Stimulated activated CD4-positive, alpha-beta T cell treated with anti-CD3 and anti-CD28 coated beads, Interleukin-1b, Interleukin-23, amount 100 ng/mL, for 24 hours (primary cell): Measurements from ENCODE around the gene CDCA3.

Experiments used
- DNase-seq, 4 experiments: peaks; one replicate each; pipeline ENCODE4 v3.0.0-alpha.2; 2020; ENCODE audit warnings: low read depth in 4 of 4, low spot score in 1 of 4

Gene CDCA3

DNA sequence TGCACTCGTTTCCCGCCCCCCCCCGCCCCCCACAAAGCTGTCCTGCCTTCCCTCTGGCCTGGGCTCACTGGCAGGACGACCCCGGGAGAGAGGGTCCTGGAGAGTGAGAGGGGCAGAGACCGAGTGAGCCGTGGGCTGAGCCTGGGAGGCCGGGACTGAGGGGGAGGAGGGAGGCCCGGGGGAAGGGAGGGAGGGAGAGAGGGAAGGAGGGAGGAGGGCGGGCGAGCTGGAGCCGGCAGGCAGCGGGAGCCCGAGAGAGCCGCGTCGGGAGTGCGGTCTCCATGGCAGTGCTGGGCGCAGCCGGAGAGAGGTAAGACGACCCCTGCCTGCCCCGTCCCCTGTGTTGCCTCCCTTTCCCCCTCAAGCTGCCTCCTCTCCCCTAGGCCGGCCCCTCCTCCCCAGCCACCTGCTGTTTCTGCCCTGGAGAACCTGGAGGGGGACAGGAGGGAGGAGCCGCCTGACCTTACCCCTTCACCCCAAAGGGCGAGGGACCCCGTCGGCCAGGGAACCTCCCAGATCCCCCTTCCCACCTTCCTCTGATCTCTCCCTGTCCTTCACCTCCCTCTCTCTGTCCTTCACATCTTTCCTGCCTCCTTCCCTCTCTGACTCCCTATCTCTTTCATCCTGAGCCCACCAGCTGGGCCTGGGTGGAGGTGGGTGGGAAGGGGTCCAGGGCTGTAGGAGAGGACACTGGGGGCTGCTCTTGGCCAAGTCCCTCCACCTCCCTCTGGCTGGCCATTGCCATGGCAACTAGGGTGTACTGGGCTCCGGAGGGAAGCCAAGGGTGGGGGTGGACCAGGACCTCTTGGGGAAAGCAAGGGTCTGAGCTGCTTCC lies 29.3 kb downstream of the CDCA3 start, which contains the start of gene GPR162:
GPR162 (plus strand) TSS at position 231 of the 835 bp plus-strand sequence. CDS start 2,078 bp downstream, outside the sequence.
- DNase-seq, result no peak

DNA sequence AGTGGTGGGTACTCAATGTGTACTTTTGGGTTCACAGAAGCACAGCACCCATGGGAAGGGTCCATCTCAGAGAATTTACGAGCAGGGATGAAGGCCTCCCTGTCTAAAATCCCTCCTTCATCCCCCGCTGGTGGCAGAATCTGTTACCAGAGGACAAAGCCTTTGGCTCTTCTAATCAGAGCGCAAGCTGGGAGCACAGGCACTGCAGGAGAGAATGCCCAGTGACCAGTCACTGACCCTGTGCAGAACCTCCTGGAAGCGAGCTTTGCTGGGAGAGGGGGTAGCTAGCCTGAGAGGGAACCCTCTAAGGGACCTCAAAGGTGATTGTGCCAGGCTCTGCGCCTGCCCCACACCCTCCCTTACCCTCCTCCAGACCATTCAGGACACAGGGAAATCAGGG lies 30.9 kb downstream of the CDCA3 start:
- no peak for DNase-seq

GRCh38 chr12:6819106-6820030 lies 31.7 kb downstream of the CDCA3 start:
- DNase-seq, result no peak

- no peak for DNase-seq
These were observed 32.4 kb downstream of the CDCA3 start for GRCh38 chr12:6818645-6819044.

DNA sequence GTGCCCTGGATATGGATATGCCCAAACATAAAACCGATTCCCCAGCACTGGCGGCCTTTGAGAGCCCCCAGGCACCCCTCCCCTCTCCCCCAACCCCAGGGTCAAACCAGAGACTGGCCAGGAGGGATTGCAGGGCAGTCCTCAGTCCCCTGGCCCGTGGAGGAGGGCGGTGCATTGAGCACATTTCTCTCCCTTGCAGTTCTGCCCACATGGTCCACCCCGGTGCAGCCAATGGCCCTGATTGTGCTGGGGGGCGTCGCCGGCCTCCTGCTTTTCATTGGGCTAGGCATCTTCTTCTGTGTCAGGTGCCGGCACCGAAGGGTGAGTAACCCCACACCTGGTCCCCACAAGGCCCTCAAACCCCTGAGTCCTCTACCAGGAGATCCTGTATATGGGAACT lies 32.9 kb downstream of the CDCA3 start:
- DNase-seq, result no peak

GRCh38 chr12:6817662-6818157 lies 33.4 kb downstream of the CDCA3 start:
- DNase-seq, result no peak

DNA sequence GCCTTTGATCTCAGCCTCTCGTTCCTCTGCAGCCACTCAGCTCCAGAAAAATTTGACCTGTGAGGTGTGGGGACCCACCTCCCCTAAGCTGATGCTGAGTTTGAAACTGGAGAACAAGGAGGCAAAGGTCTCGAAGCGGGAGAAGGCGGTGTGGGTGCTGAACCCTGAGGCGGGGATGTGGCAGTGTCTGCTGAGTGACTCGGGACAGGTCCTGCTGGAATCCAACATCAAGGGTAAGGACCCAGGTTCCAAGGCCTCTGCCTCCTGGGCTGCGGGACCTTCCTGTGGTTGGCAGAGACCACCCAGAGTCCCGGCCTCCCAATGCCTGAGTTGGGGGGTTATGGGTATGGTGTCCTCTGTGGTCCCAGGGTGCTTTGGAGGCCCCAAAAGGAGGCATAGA lies 34.0 kb downstream of the CDCA3 start:
- no peak for DNase-seq

DNA sequence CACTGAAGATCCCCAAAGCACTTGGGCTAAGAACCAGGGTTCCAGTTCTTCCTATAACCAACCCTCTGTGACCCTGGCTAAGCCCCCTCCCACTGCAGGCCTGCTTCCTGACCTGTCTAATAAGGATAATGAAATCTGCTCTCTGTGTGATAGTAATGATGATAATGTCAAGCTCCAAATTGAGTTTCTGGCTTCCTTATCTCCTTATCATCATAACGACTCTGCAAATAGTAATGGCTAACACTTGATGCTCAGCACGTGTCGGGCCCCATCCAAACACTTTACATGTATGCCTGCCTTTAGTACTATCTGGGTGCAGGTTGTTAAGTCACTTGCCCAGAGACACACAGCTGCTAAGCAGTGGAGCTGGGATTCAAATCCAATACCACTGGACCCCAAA lies 34.5 kb downstream of the CDCA3 start:
- DNase-seq, result no peak

GRCh38 chr12:6813363-6813762 lies 37.7 kb downstream of the CDCA3 start:
- DNase-seq, result no peak

DNA sequence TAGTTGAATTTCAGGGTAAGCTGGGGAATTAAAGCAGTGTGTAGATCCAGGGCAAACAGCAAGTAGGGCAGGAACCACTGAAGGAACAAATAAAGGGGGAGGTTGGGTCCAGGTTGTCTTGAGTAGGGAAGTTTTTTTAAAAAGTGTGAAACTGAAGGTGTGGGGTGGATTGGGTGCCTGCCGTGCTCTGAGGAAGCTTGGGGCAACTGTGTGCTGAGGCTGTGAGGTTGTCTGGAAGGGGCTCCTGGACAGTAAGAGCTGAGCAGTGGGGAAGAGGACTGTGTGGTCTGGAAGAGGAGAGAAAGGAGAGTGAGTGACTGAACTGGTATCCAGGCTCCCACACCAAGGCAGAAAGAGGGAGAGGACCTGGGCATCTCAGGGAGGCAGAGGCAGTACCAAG lies 40.3 kb downstream of the CDCA3 start:
- DNase-seq, result no peak

DNA sequence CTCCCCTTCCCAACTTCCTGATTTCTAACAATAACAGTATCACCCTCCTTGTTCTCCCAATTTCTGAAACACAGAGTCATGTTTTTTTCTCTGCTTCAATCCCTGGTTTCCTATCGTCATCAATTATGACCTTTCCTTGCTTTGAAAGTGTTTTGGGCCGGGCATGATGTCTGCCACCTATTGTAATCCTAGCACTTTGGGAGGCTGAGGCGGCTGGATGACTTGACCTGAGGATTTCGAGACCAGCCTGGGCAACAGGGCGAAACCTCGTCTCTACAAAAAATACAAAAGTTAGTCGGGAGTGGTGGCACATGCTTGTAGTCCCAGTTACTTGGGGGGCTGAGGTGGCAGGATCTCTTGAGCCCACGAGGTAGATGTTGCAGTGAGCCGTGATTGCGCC lies 42.0 kb downstream of the CDCA3 start:
- DNase-seq, result no peak

DNA sequence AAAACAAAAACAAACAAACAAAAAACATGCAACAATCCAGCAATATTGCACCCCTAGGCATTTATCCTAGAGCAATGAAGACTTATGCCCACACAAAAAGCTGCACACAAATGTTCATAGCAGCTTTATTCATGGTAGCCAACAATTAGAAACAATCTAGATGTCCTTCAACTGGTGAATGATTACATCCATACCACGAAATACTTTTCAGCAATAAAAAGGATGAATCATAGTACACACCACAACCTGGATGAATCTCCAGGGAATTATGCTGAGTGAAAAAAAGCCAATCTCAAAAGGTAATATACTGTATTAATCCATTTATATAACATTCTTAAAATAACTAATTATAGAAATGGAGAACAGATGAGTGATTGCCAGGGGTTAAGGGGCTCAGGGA lies 43.9 kb downstream of the CDCA3 start:
- no peak for DNase-seq

GRCh38 chr12:6799147-6799546 lies 51.9 kb downstream of the CDCA3 start:
- DNase-seq, result no peak
